ENCODE measurements around the gene KY. TPM values are rescaled to one million over a fixed set of nuclear protein-coding genes. Genes with fewer than 3 reads are reported as not detected.

Gene KY
- total RNA-seq, 4 donors from 2014 or later: 26.2 to 55.5 (median 33.1) TPM

DNA sequence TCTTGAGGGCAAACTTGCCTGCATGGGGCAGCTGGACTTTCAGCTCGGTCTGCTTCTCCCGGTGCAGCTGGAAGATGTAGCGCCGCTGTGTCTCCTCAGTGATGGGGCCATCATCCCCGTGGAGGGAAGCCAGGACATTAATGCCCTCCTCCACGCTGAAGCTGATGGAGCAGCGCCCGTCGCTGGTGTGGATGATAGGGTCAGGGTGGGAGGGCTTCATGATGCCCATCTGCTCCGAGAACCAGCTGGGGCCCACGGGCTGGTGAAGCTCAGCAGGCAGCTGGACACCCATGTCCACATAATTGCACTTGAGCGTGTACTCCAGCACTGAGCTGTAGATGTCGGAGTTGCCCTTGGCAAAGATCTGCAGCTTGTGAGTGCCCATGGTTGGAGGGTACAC, 46.9 kb downstream of the KY start:
- intact Hi-C loops (cut with DNase I; ENCODE audit: low total_unique reads): no loop called here
- DNase-seq (ENCODE audit: low spot score in 2 of 2): no peak
- 92 to 96% methylated on average over 13 of the region's 13 CpGs for WGBS, 2 donors
- TF ChIP-seq, protein P1, sequence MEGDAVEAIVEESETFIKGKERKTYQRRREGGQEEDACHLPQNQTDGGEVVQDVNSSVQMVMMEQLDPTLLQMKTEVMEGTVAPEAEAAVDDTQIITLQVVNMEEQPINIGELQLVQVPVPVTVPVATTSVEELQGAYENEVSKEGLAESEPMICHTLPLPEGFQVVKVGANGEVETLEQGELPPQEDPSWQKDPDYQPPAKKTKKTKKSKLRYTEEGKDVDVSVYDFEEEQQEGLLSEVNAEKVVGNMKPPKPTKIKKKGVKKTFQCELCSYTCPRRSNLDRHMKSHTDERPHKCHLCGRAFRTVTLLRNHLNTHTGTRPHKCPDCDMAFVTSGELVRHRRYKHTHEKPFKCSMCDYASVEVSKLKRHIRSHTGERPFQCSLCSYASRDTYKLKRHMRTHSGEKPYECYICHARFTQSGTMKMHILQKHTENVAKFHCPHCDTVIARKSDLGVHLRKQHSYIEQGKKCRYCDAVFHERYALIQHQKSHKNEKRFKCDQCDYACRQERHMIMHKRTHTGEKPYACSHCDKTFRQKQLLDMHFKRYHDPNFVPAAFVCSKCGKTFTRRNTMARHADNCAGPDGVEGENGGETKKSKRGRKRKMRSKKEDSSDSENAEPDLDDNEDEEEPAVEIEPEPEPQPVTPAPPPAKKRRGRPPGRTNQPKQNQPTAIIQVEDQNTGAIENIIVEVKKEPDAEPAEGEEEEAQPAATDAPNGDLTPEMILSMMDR (IDR thresholded peaks at IDR 0.05): no peak
- no peak for TF ChIP-seq POLR2A (IDR thresholded peaks at IDR 0.05)
- no peak overlapping the region for H3K4me3 ChIP-seq (ENCODE audit: low read depth, poor library complexity, severe bottlenecking)

DNA sequence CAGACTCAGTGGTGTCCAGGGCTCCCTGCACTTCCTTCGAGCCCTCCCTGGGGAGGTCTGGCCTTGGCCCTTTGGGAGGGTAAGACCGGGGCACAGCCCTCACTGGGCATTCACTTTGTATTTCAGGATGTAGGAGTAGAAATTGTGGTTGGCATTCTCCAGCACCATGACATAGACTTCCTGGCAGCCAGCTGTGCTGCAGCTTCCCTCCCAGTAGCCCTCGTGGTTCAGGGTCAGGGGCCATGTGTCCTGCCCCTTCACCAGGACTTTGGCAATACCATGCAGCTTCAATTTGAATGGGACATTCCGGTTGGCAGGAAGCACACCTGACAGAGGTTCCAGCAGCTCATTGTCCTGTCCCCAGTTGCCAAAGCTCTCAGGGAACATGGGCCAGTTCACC, 47.3 kb downstream of the KY start:
- no peak for TF ChIP-seq POLR2A (IDR thresholded peaks at IDR 0.05)
- TF ChIP-seq, protein P1 (IDR thresholded peaks at IDR 0.05): no peak
- no peak overlapping the region for H3K4me3 ChIP-seq (ENCODE audit: low read depth, poor library complexity, severe bottlenecking)
- WGBS, 2 donors: 53 to 73% methylated on average over 3 of the region's 4 CpGs
- no peak for DNase-seq (ENCODE audit: low spot score in 2 of 2)
- intact Hi-C loops (cut with DNase I; ENCODE audit: low total_unique reads): no loop called here

DNA sequence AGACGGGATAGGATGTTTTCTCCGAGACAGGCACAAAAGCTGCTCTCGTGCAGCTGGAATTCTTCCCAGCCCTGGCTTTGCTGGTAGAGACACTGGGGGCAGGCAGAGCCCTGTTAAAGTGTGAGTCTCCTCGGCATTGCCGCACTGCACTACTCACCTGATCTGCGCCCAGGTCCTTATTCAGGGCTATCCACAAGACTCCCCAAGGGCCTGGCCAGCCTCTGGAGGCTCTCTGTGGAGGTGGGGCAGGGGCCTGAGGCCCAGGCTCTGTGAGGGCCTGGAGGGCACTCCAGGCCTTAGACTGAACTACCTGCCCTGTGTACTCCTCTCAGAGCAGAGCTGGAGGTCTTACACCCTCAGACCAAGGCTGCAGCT, 48.4 kb downstream of the KY start:
- intact Hi-C loops (cut with DNase I; ENCODE audit: low total_unique reads): no loop called here
- no peak for DNase-seq (ENCODE audit: low spot score in 2 of 2)
- H3K4me3 ChIP-seq (ENCODE audit: low read depth, poor library complexity, severe bottlenecking): no peak overlapping the region
- WGBS, 2 donors: 50 to 60% methylated on average over 1 to 3 of the region's 6 CpGs
- TF ChIP-seq POLR2A (IDR thresholded peaks at IDR 0.05): no peak
- TF ChIP-seq, protein P1 (IDR thresholded peaks at IDR 0.05): no peak

DNA sequence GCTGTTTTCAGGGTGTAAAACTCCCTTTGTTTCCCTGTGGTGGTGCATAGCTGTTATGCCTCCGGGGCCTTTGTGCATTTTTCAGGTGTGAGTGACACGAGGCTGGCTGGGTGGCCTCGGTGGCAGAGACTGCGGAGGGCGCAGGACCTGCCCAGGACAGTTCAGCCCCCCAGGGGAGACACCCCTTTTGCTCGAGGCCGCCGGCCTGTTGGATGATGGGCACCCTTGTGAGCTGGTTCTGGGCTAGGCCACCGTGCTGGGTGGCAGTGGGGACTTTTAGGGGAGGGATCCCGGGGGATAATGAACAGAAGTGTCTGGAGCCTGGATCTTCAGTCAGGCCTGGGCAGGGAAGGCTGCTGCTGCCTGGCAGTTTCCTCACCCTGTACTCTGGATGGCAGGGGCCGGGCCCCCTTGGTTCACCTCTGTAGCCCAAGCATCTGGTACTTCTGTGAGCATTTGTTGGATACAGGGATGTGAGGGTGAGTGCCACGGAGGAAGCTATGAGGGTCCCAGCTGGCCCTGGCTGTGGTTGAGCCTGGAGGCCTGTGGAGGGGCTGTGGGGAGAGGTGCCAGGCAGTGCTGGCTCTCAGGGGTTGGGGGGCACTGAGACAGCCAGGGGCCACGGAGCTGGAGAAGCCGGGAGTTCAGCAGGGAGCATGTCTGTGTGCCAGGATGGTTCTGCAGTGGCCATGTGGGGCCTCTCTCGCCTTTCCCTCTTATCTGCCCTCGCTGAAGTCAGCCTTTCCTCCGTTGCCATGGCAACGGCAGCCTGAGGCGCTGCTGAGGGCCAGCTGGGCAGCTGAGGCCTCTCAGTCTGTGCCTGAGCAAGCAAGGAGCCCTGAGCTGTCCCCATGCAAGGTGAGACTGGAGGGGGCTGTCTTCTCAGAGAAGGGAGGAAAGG, 49.0 kb downstream of the KY start:
- DNase-seq (ENCODE audit: low spot score in 2 of 2): no peak
- 49 to 50% methylated on average over 19 of the region's 19 CpGs for WGBS, 2 donors
- TF ChIP-seq, protein P1 (IDR thresholded peaks at IDR 0.05): no peak
- TF ChIP-seq POLR2A (IDR thresholded peaks at IDR 0.05): no peak
- intact Hi-C loops (cut with DNase I; ENCODE audit: low total_unique reads): no loop called here
- no peak overlapping the region for H3K4me3 ChIP-seq (ENCODE audit: low read depth, poor library complexity, severe bottlenecking)

DNA sequence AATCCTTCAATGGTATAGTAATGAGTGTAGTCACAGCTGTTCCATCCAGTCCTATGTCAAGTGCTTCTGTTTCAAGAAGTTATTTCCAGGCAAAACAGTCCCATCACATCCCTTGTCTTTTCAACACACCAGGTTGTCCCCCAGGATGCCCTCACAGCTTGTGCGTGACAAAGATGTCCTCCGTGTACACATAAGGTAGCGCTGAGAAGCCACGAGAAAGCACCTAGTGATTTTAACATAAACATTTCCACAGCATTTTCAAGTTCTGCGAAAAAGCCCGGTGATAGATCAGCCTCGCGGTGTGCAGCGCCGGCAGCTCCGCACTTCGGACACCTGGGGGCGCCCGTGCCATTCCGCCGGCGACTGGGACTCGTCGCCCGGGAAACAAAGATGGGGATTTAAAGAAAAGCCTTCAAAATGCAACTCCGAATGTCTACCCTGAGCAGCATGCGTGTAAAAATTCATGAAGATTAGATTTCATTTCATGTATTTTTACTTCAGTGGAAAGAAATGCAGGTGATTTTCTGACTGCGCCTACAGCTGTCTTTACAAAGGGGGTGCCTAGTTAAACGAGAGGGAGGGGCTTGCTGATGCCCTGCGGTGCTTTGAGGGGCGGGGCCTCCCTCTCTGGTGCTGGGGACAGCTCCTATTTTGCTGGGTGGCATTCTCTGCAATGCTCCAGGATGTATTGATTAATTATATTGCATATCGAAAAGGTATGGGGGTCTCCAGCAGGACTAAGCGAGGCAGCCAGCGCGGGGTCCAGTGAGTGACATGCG, 49.9 kb downstream of the KY start:
- no peak overlapping the region for H3K4me3 ChIP-seq (ENCODE audit: low read depth, poor library complexity, severe bottlenecking)
- TF ChIP-seq, protein P1 (IDR thresholded peaks at IDR 0.05): peak in 1 of 3 donors; percentile 48
- TF ChIP-seq POLR2A (IDR thresholded peaks at IDR 0.05): no peak
- no peak for DNase-seq (ENCODE audit: low spot score in 2 of 2)
- intact Hi-C loops (cut with DNase I; ENCODE audit: low total_unique reads): no loop called here
- WGBS, 2 donors: 5 to 13% methylated on average over 31 of the region's 31 CpGs
